CD4-positive, CD25-positive, alpha-beta regulatory T cell (primary cell): ENCODE data around the gene RAB34. TPM values are rescaled to one million over a fixed set of nuclear protein-coding genes. Genes with fewer than 3 reads are reported as not detected.

Source experiments
- ATAC-seq, 2 donors: fragments of 150-1000 bp; cut with Tn5 transposase; one replicate each; pipeline ENCODE4 v1.10.0; 2021; ENCODE audit warnings: low read depth in 2 of 2, moderate number of reproducible peaks in 2 of 2, moderate library complexity in 1 of 2
- DNase-seq, 3 donors: peaks; one replicate each; pipeline versions ENCODE4 v3.0.0 to v3.0.0-alpha.2; 2012 to 2022; ENCODE audit warnings: mixed read lengths in 1 of 3
- H3K27ac ChIP-seq: one replicate; pipeline ENCODE4 v1.7.0; 2013; ENCODE audit warnings: mild to moderate bottlenecking, low read length; ENCODE audit not compliant: insufficient read depth, poor library complexity, severe bottlenecking
- H3K27me3 ChIP-seq: one replicate; pipeline ENCODE4 v1.7.0; 2013; ENCODE audit warnings: low read length; ENCODE audit not compliant: control insufficient read depth, insufficient read depth
- H3K36me3 ChIP-seq: one replicate; pipeline ENCODE4 v1.7.0; 2013; ENCODE audit warnings: mild to moderate bottlenecking, low read length, moderate library complexity; ENCODE audit not compliant: control insufficient read depth, insufficient read depth
- H3K4me1 ChIP-seq: 2 replicates; pipeline ENCODE4 v1.7.0; 2013; ENCODE audit warnings: mild to moderate bottlenecking, low read length; ENCODE audit not compliant: insufficient read depth, control insufficient read depth, poor library complexity, severe bottlenecking
- H3K4me3 ChIP-seq: one replicate; pipeline ENCODE4 v1.7.0; 2013; ENCODE audit warnings: low read depth, mild to moderate bottlenecking, low read length, moderate library complexity
- H3K9me3 ChIP-seq, 2 experiments: 1 replicate in 1 of 2; 2 replicates in 1 of 2; pipeline ENCODE4 v1.7.0; 2013; ENCODE audit warnings: low read length in 2 of 2, mild to moderate bottlenecking in 1 of 2, moderate library complexity in 1 of 2; ENCODE audit not compliant: control insufficient read depth in 2 of 2
- H3K27ac Mint-ChIP-seq, 3 donors: one replicate each; pipeline ENCODE4 v1.8.0; 2020 to 2022; ENCODE audit warnings: mild to moderate bottlenecking in 3 of 3, mixed read lengths in 3 of 3, moderate library complexity in 2 of 3
- H3K27me3 Mint-ChIP-seq: one replicate; pipeline ENCODE4 v1.8.0; 2022; ENCODE audit warnings: mild to moderate bottlenecking, mixed read lengths
- H3K36me3 Mint-ChIP-seq: one replicate; pipeline ENCODE4 v1.8.0; 2020; ENCODE audit warnings: mixed read lengths
- H3K4me1 Mint-ChIP-seq, 4 donors: one replicate each; pipeline ENCODE4 v1.8.0; 2020 to 2022; ENCODE audit warnings: mixed read lengths in 4 of 4, mild to moderate bottlenecking in 1 of 4
- H3K4me3 Mint-ChIP-seq, 4 donors: one replicate each; pipeline ENCODE4 v1.8.0; 2020 to 2022; ENCODE audit warnings: mild to moderate bottlenecking in 4 of 4, mixed read lengths in 4 of 4, moderate library complexity in 3 of 4
- H3K9me3 Mint-ChIP-seq, 7 donors: one replicate each; pipeline ENCODE4 v1.8.0; 2020 to 2022; ENCODE audit warnings: mixed read lengths in 7 of 7, mild to moderate bottlenecking in 3 of 7, moderate library complexity in 2 of 7
- polyA plus RNA-seq, 4 donors: library from polyadenylated mRNA; unstranded; fragments of 300-500 nt; fragmentation: Illumina TruSeq; gene quantifications; one replicate each; pipeline ENCODE4 v1.2.3, GENCODE V29; 2021
- total RNA-seq: library from RNA; stranded (reverse); gene quantifications from one replicate; pipeline ENCODE4 v1.2.3, GENCODE V29; 2022

Gene RAB34
- total and polyA plus RNA-seq, 5 donors from 2014 or later = 4.0 to 11.5 (median 6.7) TPM

- H3K27ac Mint-ChIP-seq = peak overlapping the region; percentile 74 to 93 (median 88)
- peaks cover 33% of the 10 kb centered on the region for H3K4me1 ChIP-seq
- H3K36me3 Mint-ChIP-seq = no peaks in the 10 kb centered on the region
- H3K4me3 Mint-ChIP-seq = peak overlapping the region; percentile 90 to 97 (median 93)
- H3K27me3 Mint-ChIP-seq = no peaks in the 10 kb centered on the region
- no peaks in the 10 kb centered on the region for H3K27me3 ChIP-seq
- DNase-seq (peak; percentile 64 to 71 (median 66)), ATAC-seq (peak; percentile 14 to 20)
- H3K36me3 ChIP-seq = peaks cover 14% of the 10 kb centered on the region
- H3K4me3 ChIP-seq = peak overlapping the region; percentile 89
- no peaks in the 10 kb centered on the region for H3K9me3 Mint-ChIP-seq
- H3K4me1 Mint-ChIP-seq = peaks cover 0 to 29% (median 3%) of the 10 kb centered on the region in 4 donors
- no peaks in the 10 kb centered on the region for H3K9me3 ChIP-seq
- peak overlapping the region; percentile 92 for H3K27ac ChIP-seq
Observed at GRCh38 chr17:28744104-28744971, 26.7 kb upstream of the RAB34 start.

GRCh38 chr17:28743243-28744103 lies 25.8 kb upstream of the RAB34 start, which contains the start of gene TRAF4:
Gene TRAF4 (plus strand): TSS chr17:28744011. CDS start chr17:28744113, 102 bp downstream.
- Histone ChIP-seq H3K4me3 (peak within 1 kb of the TSS; percentile 89), H3K27me3 (no peaks in the 10 kb centered on the region), H3K4me1 (peaks cover 33% of the 10 kb centered on the region), H3K27ac (peak within 1 kb of the TSS; percentile 92), H3K36me3 (peaks cover 9% of the 10 kb centered on the region), H3K9me3 (no peaks in the 10 kb centered on the region)
- Mint-ChIP-seq H3K4me1 (peaks cover 3 to 32% (median 7%) of the 10 kb centered on the region in 4 donors), H3K27ac (peak within 1 kb of the TSS; percentile 88 to 93 (median 90)), H3K4me3 (peak within 1 kb of the TSS; percentile 90 to 97 (median 93)), H3K9me3 (no peaks in the 10 kb centered on the region), H3K27me3 (no peaks in the 10 kb centered on the region), H3K36me3 (peaks cover 4% of the 10 kb centered on the region)
- DNase-seq (peak; percentile 73 to 85 (median 74)), ATAC-seq (peak; percentile 89 to 90)

GRCh38 chr17:28741358-28742349 lies 24.0 kb upstream of the RAB34 start:
- Mint-ChIP-seq H3K4me1 (peaks cover 5 to 34% (median 11%) of the 10 kb centered on the region in 4 donors), H3K4me3 (peak overlapping the region in 2 of 4 donors; percentile 15 to 41), H3K27ac (no peak overlapping the region), H3K27me3 (no peaks in the 10 kb centered on the region), H3K9me3 (no peaks in the 10 kb centered on the region), H3K36me3 (peaks cover 9% of the 10 kb centered on the region)
- no peak for ATAC-seq
- Histone ChIP-seq H3K4me3 (no peak overlapping the region), H3K27me3 (no peaks in the 10 kb centered on the region), H3K27ac (no peak overlapping the region), H3K36me3 (no peaks in the 10 kb centered on the region), H3K4me1 (peaks cover 33% of the 10 kb centered on the region), H3K9me3 (no peaks in the 10 kb centered on the region)
- no peak for DNase-seq

- H3K4me1 ChIP-seq = peaks cover 23% of the 10 kb centered on the region
- H3K36me3 ChIP-seq = no peaks in the 10 kb centered on the region
- no peak overlapping the region for H3K27ac ChIP-seq
- H3K27me3 ChIP-seq = no peaks in the 10 kb centered on the region
- DNase-seq (no peak), ATAC-seq (no peak)
- H3K9me3 ChIP-seq = no peaks in the 10 kb centered on the region
- H3K4me1 Mint-ChIP-seq = peaks cover 5 to 25% (median 11%) of the 10 kb centered on the region in 4 donors
- no peaks in the 10 kb centered on the region for H3K27me3 Mint-ChIP-seq
- H3K9me3 Mint-ChIP-seq = no peaks in the 10 kb centered on the region
- peak overlapping the region in 1 of 4 donors; percentile 41 for H3K4me3 Mint-ChIP-seq
- H3K4me3 ChIP-seq = no peak overlapping the region
- no peak overlapping the region for H3K27ac Mint-ChIP-seq
- H3K36me3 Mint-ChIP-seq = peaks cover 9% of the 10 kb centered on the region
Observed at GRCh38 chr17:28740406-28741357, 23.0 kb upstream of the RAB34 start.

GRCh38 chr17:28738680-28739384 lies 21.2 kb upstream of the RAB34 start:
- DNase-seq (no peak), ATAC-seq (peak; percentile 31 to 49)
- Mint-ChIP-seq H3K4me3 (peak overlapping the region in 2 of 4 donors; percentile 19 to 63), H3K27me3 (no peaks in the 10 kb centered on the region), H3K27ac (peak overlapping the region in 2 of 3 donors; percentile 54 to 81), H3K9me3 (no peaks in the 10 kb centered on the region), H3K4me1 (peaks cover 0 to 18% (median 11%) of the 10 kb centered on the region in 4 donors), H3K36me3 (peaks cover 9% of the 10 kb centered on the region)
- Histone ChIP-seq H3K27ac (no peak overlapping the region), H3K4me3 (no peak overlapping the region), H3K36me3 (no peaks in the 10 kb centered on the region), H3K9me3 (no peaks in the 10 kb centered on the region), H3K27me3 (no peaks in the 10 kb centered on the region), H3K4me1 (peaks cover 8% of the 10 kb centered on the region)
